Mesendoderm (in vitro differentiated cells): ENCODE data around the gene MKRN2OS.

Experiments
- DNase-seq: peaks from one replicate; pipeline ENCODE4 v3.0.0; 2013
- H2AK5ac ChIP-seq: 2 replicates; pipeline ENCODE4 v1.6.1; 2013; ENCODE audit warnings: low read length, inconsistent platforms
- H2BK120ac ChIP-seq: 2 replicates; pipeline ENCODE4 v1.6.1; 2013; ENCODE audit warnings: low read depth, mild to moderate bottlenecking, low read length, moderate library complexity, mixed read lengths
- H2BK15ac ChIP-seq: replicated peaks from 2 replicates; pipeline ENCODE4 v1.6.1; 2013; ENCODE audit warnings: low read depth, mild to moderate bottlenecking, moderate library complexity
- H2BK5ac ChIP-seq: 2 replicates; pipeline ENCODE4 v1.6.1; 2013; ENCODE audit warnings: low read length, inconsistent platforms
- H3K18ac ChIP-seq: 2 replicates; pipeline ENCODE4 v1.6.1; 2013; ENCODE audit warnings: mild to moderate bottlenecking, low read length, mixed read lengths
- H3K23ac ChIP-seq: one replicate; pipeline ENCODE4 v1.6.1; 2013; ENCODE audit warnings: low read length
- H3K27ac ChIP-seq: 2 replicates; pipeline ENCODE4 v1.5.1; 2013; ENCODE audit warnings: low read depth, mild to moderate bottlenecking, inconsistent platforms, low read length, moderate library complexity
- H3K27me3 ChIP-seq: 2 replicates; pipeline ENCODE4 v1.6.1; 2013; ENCODE audit warnings: low read length, control low read depth, mild to moderate bottlenecking, inconsistent platforms; ENCODE audit not compliant: insufficient read depth, poor library complexity
- H3K36me3 ChIP-seq: 2 replicates; pipeline ENCODE4 v1.6.1; 2013; ENCODE audit warnings: low read length, inconsistent platforms; ENCODE audit not compliant: control insufficient read depth, insufficient read depth
- H3K4ac ChIP-seq: one replicate; pipeline ENCODE4 v1.6.1; 2013; ENCODE audit warnings: low read depth, mild to moderate bottlenecking, low read length, moderate library complexity
- H3K4me1 ChIP-seq: 2 replicates; pipeline ENCODE4 v1.6.1; 2013; ENCODE audit warnings: low read depth, low read length, inconsistent platforms; ENCODE audit not compliant: control insufficient read depth
- H3K4me2 ChIP-seq: 2 replicates; pipeline ENCODE4 v1.6.1; 2013; ENCODE audit warnings: low read length
- H3K4me3 ChIP-seq: 2 replicates; pipeline ENCODE4 v1.5.1; 2013; ENCODE audit warnings: mild to moderate bottlenecking, low read length
- H3K56ac ChIP-seq: one replicate; pipeline ENCODE4 v1.6.1; 2013; ENCODE audit warnings: low read length
- H3K79me1 ChIP-seq: 2 replicates; pipeline ENCODE4 v1.6.1; 2013; ENCODE audit warnings: low read length, inconsistent platforms
- H3K79me2 ChIP-seq: 2 replicates; pipeline ENCODE4 v1.6.1; 2013; ENCODE audit warnings: mild to moderate bottlenecking, low read length; ENCODE audit not compliant: control insufficient read depth, insufficient read depth
- H3K9ac ChIP-seq: 2 replicates; pipeline ENCODE4 v1.6.1; 2013; ENCODE audit warnings: low read length, inconsistent platforms
- H4K5ac ChIP-seq: one replicate; pipeline ENCODE4 v1.6.1; 2013; ENCODE audit warnings: low read length
- H4K8ac ChIP-seq: one replicate; pipeline ENCODE4 v1.6.1; 2013; ENCODE audit warnings: low read depth, mild to moderate bottlenecking, control low read depth, low read length, moderate library complexity
- WGBS: extraction: QIAGEN DNeasy Blood & Tissue Kit; methylation state at CpG from one replicate; pipeline ENCODE4 v1.1.7; 2013; ENCODE audit warnings: low lambda C conversion rate, missing lambda C conversion rate; ENCODE audit not compliant: insufficient coverage; ENCODE audit errors: extremely low coverage; 5-methylcytosine and 5-hydroxymethylcytosine counted together

Gene MKRN2OS

GRCh38 chr3:12556690-12557472, 11.6 kb upstream of the MKRN2OS start, which contains the start of gene MKRN2:
Gene MKRN2, plus strand, starts transcription at chr3:12557087. Its CDS starts 64 bp downstream, at chr3:12557151.
- Histone ChIP-seq H4K8ac (peak within 1 kb of the TSS; percentile 93), H3K36me3 (no peaks in the 10 kb centered on the region), H3K9ac (peak within 1 kb of the TSS; percentile 90), H3K56ac (peak within 1 kb of the TSS; percentile 98), H3K79me2 (peaks cover 42% of the 10 kb centered on the region), H3K79me1 (peaks cover 8% of the 10 kb centered on the region), H3K4me3 (peak within 1 kb of the TSS; percentile 84), H2BK5ac (no peak within 1 kb of the TSS), H2BK120ac (no peak within 1 kb of the TSS), H3K23ac (no peak within 1 kb of the TSS), H2BK15ac (no peak within 1 kb of the TSS), H2AK5ac (no peak within 1 kb of the TSS), H3K27ac (peak within 1 kb of the TSS; percentile 93), H3K18ac (peak within 1 kb of the TSS; percentile 61), H3K4ac (no peak within 1 kb of the TSS), H4K5ac (no peak within 1 kb of the TSS), H3K4me2 (peak within 1 kb of the TSS; percentile 82), H3K4me1 (peaks cover 2% of the 10 kb centered on the region), H3K27me3 (no peaks in the 10 kb centered on the region)
- peak; percentile 91 for DNase-seq
- no CpG with 5 or more reads among the region's 77 CpGs for WGBS

GRCh38 chr3:12556314-12556689, 11.0 kb upstream of the MKRN2OS start:
- Histone ChIP-seq H3K56ac (peak overlapping the region; percentile 87), H3K36me3 (no peaks in the 10 kb centered on the region), H2AK5ac (no peak overlapping the region), H4K8ac (peak overlapping the region; percentile 93), H3K4me3 (peak overlapping the region; percentile 79), H3K18ac (peak overlapping the region; percentile 61), H3K23ac (no peak overlapping the region), H2BK5ac (no peak overlapping the region), H2BK15ac (no peak overlapping the region), H3K79me1 (peaks cover 8% of the 10 kb centered on the region), H3K9ac (peak overlapping the region; percentile 80), H3K4me1 (peaks cover 2% of the 10 kb centered on the region), H2BK120ac (no peak overlapping the region), H3K4me2 (peak overlapping the region; percentile 82), H3K27me3 (no peaks in the 10 kb centered on the region), H4K5ac (no peak overlapping the region), H3K27ac (no peak overlapping the region), H3K79me2 (peaks cover 36% of the 10 kb centered on the region), H3K4ac (no peak overlapping the region)
- no peak for DNase-seq
- WGBS, result no CpG with 5 or more reads among the region's 8 CpGs

- Histone ChIP-seq H2BK120ac (no peak overlapping the region), H3K27ac (no peak overlapping the region), H3K4me1 (peaks cover 2% of the 10 kb centered on the region), H3K79me1 (peaks cover 2% of the 10 kb centered on the region), H2BK5ac (no peak overlapping the region), H3K4ac (no peak overlapping the region), H3K9ac (peak overlapping the region; percentile 3), H3K4me2 (no peak overlapping the region), H3K18ac (no peak overlapping the region), H3K23ac (no peak overlapping the region), H3K79me2 (peaks cover 14% of the 10 kb centered on the region), H4K5ac (no peak overlapping the region), H4K8ac (no peak overlapping the region), H3K36me3 (no peaks in the 10 kb centered on the region), H2AK5ac (no peak overlapping the region), H3K4me3 (no peak overlapping the region), H3K27me3 (no peaks in the 10 kb centered on the region), H3K56ac (peak overlapping the region; percentile 35), H2BK15ac (no peak overlapping the region)
- DNase-seq, result no peak
- no CpG with 5 or more reads among the region's 26 CpGs for WGBS
These were observed 8.7 kb upstream of the MKRN2OS start for GRCh38 chr3:12553921-12554391.

- DNase-seq, result no peak
- Histone ChIP-seq H2BK5ac (no peak overlapping the region), H3K18ac (no peak overlapping the region), H2BK15ac (no peak overlapping the region), H3K79me2 (no peaks in the 10 kb centered on the region), H3K79me1 (no peaks in the 10 kb centered on the region), H3K9ac (no peak overlapping the region), H3K4ac (no peak overlapping the region), H3K56ac (no peak overlapping the region), H2AK5ac (no peak overlapping the region), H3K4me1 (no peaks in the 10 kb centered on the region), H3K4me3 (no peak overlapping the region), H3K23ac (no peak overlapping the region), H3K4me2 (no peak overlapping the region), H3K27ac (no peak overlapping the region), H3K36me3 (no peaks in the 10 kb centered on the region), H4K8ac (no peak overlapping the region), H2BK120ac (no peak overlapping the region), H3K27me3 (no peaks in the 10 kb centered on the region), H4K5ac (no peak overlapping the region)
- WGBS, result no CpG with 5 or more reads among the region's 7 CpGs
These were observed 4.9 kb upstream of the MKRN2OS start for GRCh38 chr3:12549971-12550760.

GRCh38 chr3:12544652-12545472, 437 bp downstream of the MKRN2OS start:
- Histone ChIP-seq H3K27ac (no peak overlapping the region), H3K18ac (no peak overlapping the region), H3K4me1 (no peaks in the 10 kb centered on the region), H4K5ac (no peak overlapping the region), H3K23ac (no peak overlapping the region), H3K4me2 (no peak overlapping the region), H3K4me3 (no peak overlapping the region), H3K4ac (no peak overlapping the region), H2BK5ac (no peak overlapping the region), H3K36me3 (no peaks in the 10 kb centered on the region), H3K79me1 (no peaks in the 10 kb centered on the region), H2BK15ac (no peak overlapping the region), H3K27me3 (no peaks in the 10 kb centered on the region), H3K56ac (no peak overlapping the region), H2AK5ac (no peak overlapping the region), H2BK120ac (no peak overlapping the region), H3K9ac (no peak overlapping the region), H4K8ac (no peak overlapping the region), H3K79me2 (no peaks in the 10 kb centered on the region)
- no peak for DNase-seq
- no CpG with 5 or more reads among the region's 11 CpGs for WGBS
